ENCODE data around the gene SMIM14. TPM values are rescaled to one million over a fixed set of nuclear protein-coding genes. Genes with fewer than 3 reads are reported as not detected.
"Not testable (repeated sequence)": the region's sequence is repeated elsewhere in the genome, so short reads cannot be mapped to it uniquely, and the experiment has no call there.

The SMIM14 gene
- total RNA-seq, 1 donor from 2014 or later, result 53.8 TPM

DNA sequence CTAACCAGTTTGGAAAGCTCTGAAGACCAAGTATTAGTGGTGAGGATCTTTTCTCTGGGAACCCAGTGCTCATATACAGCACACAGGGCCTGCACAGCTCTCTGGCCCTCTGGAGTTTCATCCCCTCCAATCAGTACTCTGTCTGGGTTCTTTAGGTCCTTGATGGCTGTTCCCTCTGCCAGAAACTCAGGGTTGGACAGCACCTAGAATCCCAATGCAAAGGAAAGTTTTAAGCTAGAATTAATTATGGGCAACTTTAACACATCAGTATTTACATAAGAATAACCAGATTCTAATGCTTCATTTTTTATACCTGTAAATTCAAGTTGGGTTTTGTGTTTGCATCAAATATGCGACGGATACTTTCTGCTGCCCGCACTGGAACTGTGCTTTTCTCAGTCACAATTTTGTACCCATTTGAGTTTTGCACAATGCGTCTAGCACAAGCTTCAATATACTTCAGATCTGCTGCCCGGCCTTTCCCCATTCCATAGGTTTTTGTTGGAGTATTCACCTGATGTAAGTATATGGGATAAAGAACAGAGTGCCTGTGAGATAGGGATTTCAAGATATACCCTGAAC, 128.2 kb downstream of the SMIM14 start:
- Histone ChIP-seq H3K9me3 (no peaks in the 10 kb centered on the region), H3K27ac (no peak overlapping the region), H3K4me3 (no peak overlapping the region), H3K36me3 (peaks cover 86% of the 10 kb centered on the region), H3K27me3 (no peaks in the 10 kb centered on the region), H3K4me1 (no peaks in the 10 kb centered on the region)
- no peak for DNase-seq
- intact Hi-C loops (cut with DNase I), result no loop called here
- ATAC-seq, result no peak
- TF ChIP-seq, protein P1, sequence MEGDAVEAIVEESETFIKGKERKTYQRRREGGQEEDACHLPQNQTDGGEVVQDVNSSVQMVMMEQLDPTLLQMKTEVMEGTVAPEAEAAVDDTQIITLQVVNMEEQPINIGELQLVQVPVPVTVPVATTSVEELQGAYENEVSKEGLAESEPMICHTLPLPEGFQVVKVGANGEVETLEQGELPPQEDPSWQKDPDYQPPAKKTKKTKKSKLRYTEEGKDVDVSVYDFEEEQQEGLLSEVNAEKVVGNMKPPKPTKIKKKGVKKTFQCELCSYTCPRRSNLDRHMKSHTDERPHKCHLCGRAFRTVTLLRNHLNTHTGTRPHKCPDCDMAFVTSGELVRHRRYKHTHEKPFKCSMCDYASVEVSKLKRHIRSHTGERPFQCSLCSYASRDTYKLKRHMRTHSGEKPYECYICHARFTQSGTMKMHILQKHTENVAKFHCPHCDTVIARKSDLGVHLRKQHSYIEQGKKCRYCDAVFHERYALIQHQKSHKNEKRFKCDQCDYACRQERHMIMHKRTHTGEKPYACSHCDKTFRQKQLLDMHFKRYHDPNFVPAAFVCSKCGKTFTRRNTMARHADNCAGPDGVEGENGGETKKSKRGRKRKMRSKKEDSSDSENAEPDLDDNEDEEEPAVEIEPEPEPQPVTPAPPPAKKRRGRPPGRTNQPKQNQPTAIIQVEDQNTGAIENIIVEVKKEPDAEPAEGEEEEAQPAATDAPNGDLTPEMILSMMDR (IDR thresholded peaks at IDR 0.05), result no peak

DNA sequence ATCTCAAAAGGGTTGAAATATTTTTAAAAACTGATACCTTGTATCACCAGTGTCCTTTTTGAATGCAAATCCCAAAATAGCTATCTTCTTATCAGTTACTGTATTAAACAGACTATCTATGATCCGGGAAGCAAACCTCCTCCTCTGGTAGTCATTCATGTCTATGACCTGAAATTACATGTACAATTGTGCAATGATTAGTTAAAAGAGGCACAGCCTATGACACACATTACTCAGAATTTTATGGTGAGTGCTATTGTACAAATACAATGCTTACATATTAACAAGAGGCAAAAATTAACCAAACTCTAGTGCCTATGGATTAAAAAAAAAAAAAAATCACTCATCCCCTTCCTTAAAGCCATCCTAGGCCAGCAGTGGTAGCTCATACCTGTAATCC, 133.1 kb downstream of the SMIM14 start:
- DNase-seq (no peak), ATAC-seq (no peak)
- H3K36me3 ChIP-seq, result peaks cover 100% of the 10 kb centered on the region
- no peaks in the 10 kb centered on the region for H3K27me3 ChIP-seq
- H3K27ac ChIP-seq, result no peak overlapping the region
- intact Hi-C loops (cut with DNase I), result no loop called here
- no peaks in the 10 kb centered on the region for H3K4me1 ChIP-seq
- TF ChIP-seq, protein P1 (IDR thresholded peaks at IDR 0.05), result no peak
- H3K9me3 ChIP-seq, result no peaks in the 10 kb centered on the region
- H3K4me3 ChIP-seq, result no peak overlapping the region

DNA sequence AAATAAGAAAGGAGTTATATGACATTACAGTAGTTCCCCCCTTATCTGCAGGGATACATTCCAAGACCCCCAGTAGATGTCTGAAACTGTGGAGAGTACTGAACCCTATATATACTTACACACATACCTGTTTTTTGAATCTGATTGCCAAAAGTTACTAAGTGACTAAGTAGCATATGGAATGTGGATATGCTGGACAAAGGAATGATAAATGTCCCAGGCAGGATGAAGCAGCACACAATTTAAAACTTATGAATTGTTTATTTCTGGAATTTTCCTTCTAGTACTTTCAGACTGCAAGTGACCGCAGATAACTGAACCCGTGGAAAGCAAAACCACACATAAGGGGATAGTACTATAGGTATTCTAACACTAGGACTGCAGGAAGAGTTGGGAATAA, 134.1 kb downstream of the SMIM14 start:
- ATAC-seq, result no peak
- H3K27me3 ChIP-seq, result no peaks in the 10 kb centered on the region
- H3K36me3 ChIP-seq, result peaks cover 99% of the 10 kb centered on the region

DNA sequence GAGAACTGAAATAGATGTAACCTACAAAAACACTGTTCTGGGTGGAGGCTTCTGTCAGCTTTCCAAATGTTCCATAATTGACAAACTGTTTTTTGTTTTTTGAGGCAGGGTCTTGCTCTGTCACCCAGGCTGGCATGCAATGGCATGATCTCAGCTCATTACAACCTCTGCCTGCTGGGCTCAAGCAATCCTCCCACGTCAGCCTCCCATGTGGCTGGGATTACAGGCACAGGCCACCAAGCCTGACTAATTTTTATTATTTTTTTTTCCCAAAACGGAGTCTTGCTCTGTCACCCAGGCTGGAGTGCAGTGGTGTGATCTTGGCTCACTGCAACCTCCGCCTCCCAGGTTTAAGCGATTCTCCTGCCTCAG, 136.0 kb downstream of the SMIM14 start:
- H3K4me3 ChIP-seq; H3K27me3 ChIP-seq; intact Hi-C loops (cut with DNase I); DNase-seq; H3K27ac ChIP-seq; H3K9me3 ChIP-seq; ATAC-seq; H3K4me1 ChIP-seq: not testable (repeated sequence)
- peaks cover 95% of the 10 kb centered on the region for H3K36me3 ChIP-seq

More for the DNA sequence above, 134.1 kb downstream of the SMIM14 start:
- Histone ChIP-seq H3K4me1 (no peaks in the 10 kb centered on the region), H3K9me3 (no peaks in the 10 kb centered on the region), H3K27ac (no peak overlapping the region), H3K4me3 (no peak overlapping the region)
- intact Hi-C loops (cut with DNase I), result no loop called here
- TF ChIP-seq, protein P1 (IDR thresholded peaks at IDR 0.05), result no peak
- no peak for DNase-seq

DNA sequence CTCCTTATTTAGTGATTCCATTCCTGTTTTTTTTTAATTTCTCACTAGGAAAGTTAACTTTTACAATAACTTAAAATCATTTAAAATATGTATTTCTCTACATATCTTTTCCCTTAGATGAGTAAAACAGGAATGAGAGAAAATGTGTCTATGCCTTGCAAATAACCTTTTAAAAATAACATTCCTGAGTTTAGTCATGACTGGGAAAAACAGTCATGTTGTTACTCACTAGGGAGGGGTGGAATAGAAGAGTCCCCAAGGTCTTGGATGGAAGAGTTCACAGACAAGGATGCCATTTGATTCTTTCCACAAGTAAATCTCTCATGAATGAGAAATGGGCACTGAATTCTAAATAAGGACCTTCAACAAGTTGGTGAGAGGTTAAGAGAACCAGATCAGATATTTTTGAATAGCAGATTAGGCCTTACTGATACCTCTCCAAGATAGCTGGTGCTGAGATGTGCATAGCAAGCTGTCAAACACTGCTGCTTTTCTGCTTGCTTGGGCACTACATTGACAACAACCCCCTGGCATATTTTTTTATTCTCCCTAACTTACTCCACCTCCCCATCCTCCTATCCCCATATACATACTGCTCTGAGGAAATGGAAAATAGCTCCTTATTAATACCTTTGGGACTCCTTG, 136.5 kb downstream of the SMIM14 start:
- ATAC-seq (no peak), DNase-seq (no peak)
- Histone ChIP-seq H3K4me1 (no peaks in the 10 kb centered on the region), H3K9me3 (no peaks in the 10 kb centered on the region), H3K27ac (no peak overlapping the region), H3K4me3 (no peak overlapping the region), H3K27me3 (no peaks in the 10 kb centered on the region), H3K36me3 (peaks cover 90% of the 10 kb centered on the region)
- TF ChIP-seq, protein P1 (IDR thresholded peaks at IDR 0.05), result no peak
- intact Hi-C loops (cut with DNase I), result no loop called here

DNA sequence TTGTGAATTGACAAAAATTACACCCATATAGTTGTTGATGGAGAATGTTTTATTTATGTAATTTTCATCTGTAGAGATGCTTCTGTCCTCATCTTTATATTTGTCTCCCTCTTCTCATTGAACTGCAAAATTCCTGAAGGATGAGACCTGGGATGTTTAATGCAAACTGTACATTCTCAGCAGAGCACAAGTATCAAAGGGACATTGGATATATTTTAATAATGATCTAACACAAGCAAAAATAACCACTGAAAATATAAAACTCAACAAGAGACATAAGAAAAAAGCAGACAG, 140.0 kb downstream of the SMIM14 start:
- TF ChIP-seq, protein P1 (IDR thresholded peaks at IDR 0.05), result no peak
- H3K36me3 ChIP-seq, result peaks cover 56% of the 10 kb centered on the region
- no peak overlapping the region for H3K4me3 ChIP-seq
- H3K4me1 ChIP-seq, result no peaks in the 10 kb centered on the region
- DNase-seq, result no peak
- no peak for ATAC-seq
- intact Hi-C loops (cut with DNase I), result no loop called here
- no peaks in the 10 kb centered on the region for H3K9me3 ChIP-seq
- no peaks in the 10 kb centered on the region for H3K27me3 ChIP-seq
- H3K27ac ChIP-seq, result no peak overlapping the region

Measured in upper lobe of right lung (tissue), 1 donor.